Measurements from ENCODE around the gene PHOSPHO2. TPM values are rescaled to one million over a fixed set of nuclear protein-coding genes. Genes with fewer than 3 reads are reported as not detected.
"Not testable (repeated sequence)": the region's sequence is repeated elsewhere in the genome, so short reads cannot be mapped to it uniquely, and the experiment has no call there.

PHOSPHO2 gene
- polyA plus RNA-seq, 1 donor (not counting 4 experiments of a cell fraction or from before 2014, with no cell fraction given) = 2.9 TPM

DNA sequence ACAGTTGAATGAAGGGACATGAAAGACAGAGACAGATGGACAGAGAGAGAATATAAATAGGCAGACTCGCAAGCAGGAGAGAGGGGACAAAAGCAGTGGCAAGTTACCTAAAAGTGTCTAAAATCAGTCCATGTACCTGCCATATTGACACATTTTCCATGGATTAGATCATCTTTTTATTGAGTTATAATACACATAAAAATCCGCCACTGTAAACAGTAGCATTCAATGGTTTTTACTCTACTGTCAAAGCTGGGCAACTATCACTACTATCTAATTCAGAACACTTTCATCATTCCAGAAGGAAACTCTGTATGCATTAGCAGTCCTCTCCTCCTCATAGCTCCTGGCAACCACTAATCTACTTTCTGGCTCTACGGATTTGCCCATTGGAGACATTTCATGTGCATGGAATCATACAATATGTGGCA lies 10.1 kb upstream of the PHOSPHO2 start:
- TF ChIP-seq EZH2 (IDR thresholded peaks at IDR 0.05; ENCODE audit: low read length) = no peak
- TF ChIP-seq, protein P1, sequence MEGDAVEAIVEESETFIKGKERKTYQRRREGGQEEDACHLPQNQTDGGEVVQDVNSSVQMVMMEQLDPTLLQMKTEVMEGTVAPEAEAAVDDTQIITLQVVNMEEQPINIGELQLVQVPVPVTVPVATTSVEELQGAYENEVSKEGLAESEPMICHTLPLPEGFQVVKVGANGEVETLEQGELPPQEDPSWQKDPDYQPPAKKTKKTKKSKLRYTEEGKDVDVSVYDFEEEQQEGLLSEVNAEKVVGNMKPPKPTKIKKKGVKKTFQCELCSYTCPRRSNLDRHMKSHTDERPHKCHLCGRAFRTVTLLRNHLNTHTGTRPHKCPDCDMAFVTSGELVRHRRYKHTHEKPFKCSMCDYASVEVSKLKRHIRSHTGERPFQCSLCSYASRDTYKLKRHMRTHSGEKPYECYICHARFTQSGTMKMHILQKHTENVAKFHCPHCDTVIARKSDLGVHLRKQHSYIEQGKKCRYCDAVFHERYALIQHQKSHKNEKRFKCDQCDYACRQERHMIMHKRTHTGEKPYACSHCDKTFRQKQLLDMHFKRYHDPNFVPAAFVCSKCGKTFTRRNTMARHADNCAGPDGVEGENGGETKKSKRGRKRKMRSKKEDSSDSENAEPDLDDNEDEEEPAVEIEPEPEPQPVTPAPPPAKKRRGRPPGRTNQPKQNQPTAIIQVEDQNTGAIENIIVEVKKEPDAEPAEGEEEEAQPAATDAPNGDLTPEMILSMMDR (optimal IDR thresholded peaks at IDR 0.05 in 1 of 3, IDR thresholded peaks at IDR 0.05 in 1 of 3, conservative IDR thresholded peaks at IDR 0.05 in 1 of 3; ENCODE audit: extremely low read depth in 1 of 3, insufficient read depth in 2 of 3, low read length in 3 of 3) = no peak
- Histone ChIP-seq H3K79me2 (ENCODE audit: control insufficient read depth, insufficient read depth, low read length) (no peaks in the 10 kb centered on the region), H4K20me1 (ENCODE audit: control insufficient read depth, extremely low read depth, insufficient read depth, low read length) (no peaks in the 10 kb centered on the region), H3K9me1 (ENCODE audit: control insufficient read depth, extremely low read depth, insufficient read depth, low read length) (no peaks in the 10 kb centered on the region), H3K4me1 (ENCODE audit: control insufficient read depth, extremely low read depth, insufficient read depth, low read length) (peaks cover 14% of the 10 kb centered on the region), H3K27me3 (ENCODE audit: control insufficient read depth, extremely low read depth, insufficient read depth, low read length) (no peaks in the 10 kb centered on the region), H3K9me3 (ENCODE audit: control insufficient read depth, low read depth, low read length) (no peaks in the 10 kb centered on the region), H3K4me2 (ENCODE audit: control insufficient read depth, extremely low read depth, insufficient read depth, low read depth, low read length) (no peak overlapping the region), H3K9ac (ENCODE audit: control insufficient read depth, extremely low read depth, insufficient read depth, low read length) (no peak overlapping the region), H3K27ac (ENCODE audit: control insufficient read depth, insufficient read depth, low read length) (no peak overlapping the region), H3K36me3 (ENCODE audit: control insufficient read depth in 2 of 2, extremely low read depth in 1 of 2, insufficient read depth in 2 of 2, low read length in 2 of 2) (no peaks in the 10 kb centered on the region), H2AFZ (ENCODE audit: control insufficient read depth, low read length) (no peak overlapping the region), H3K4me3 (ENCODE audit: control insufficient read depth in 2 of 3, extremely low read depth in 1 of 3, insufficient read depth in 2 of 3, low read depth in 1 of 3, low read length in 3 of 3) (no peak overlapping the region)
- no peak for DNase-seq (ENCODE audit: low read depth, low spot score)
- dilution Hi-C loops (cut with MboI; ENCODE audit: extremely low pct_ligation_motif_present, low sequenced_read_pairs) = no loop called here
- no peak for FAIRE-seq

DNA sequence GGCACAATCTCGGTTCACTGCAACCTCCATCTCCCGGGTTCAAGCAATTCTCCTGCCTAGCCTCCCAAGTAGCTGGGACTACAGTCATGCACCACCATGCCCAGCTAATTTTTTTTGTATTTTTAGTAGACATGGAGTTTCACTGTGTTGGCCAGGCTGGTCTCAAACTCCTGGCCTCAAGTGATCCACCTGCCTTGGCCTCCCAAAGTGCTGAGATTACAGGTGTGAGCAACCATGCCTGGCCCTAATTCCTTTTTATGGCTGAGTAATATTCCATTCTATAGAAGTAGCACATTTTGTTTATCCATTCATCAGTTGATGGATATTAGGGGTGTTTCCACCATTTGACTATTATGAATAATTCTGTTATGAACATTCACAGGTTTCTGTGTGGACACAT lies 9.6 kb upstream of the PHOSPHO2 start:
- H4K20me1 ChIP-seq (ENCODE audit: control insufficient read depth, extremely low read depth, insufficient read depth, low read length); DNase-seq (ENCODE audit: low read depth, low spot score); H2AFZ ChIP-seq (ENCODE audit: control insufficient read depth, low read length); H3K4me3 ChIP-seq (ENCODE audit: control insufficient read depth in 2 of 3, extremely low read depth in 1 of 3, insufficient read depth in 2 of 3, low read depth in 1 of 3, low read length in 3 of 3); dilution Hi-C loops (cut with MboI; ENCODE audit: extremely low pct_ligation_motif_present, low sequenced_read_pairs); H3K79me2 ChIP-seq (ENCODE audit: control insufficient read depth, insufficient read depth, low read length); H3K36me3 ChIP-seq (ENCODE audit: control insufficient read depth in 2 of 2, extremely low read depth in 1 of 2, insufficient read depth in 2 of 2, low read length in 2 of 2); FAIRE-seq; H3K27ac ChIP-seq (ENCODE audit: control insufficient read depth, insufficient read depth, low read length); H3K9me3 ChIP-seq (ENCODE audit: control insufficient read depth, low read depth, low read length); H3K9ac ChIP-seq (ENCODE audit: control insufficient read depth, extremely low read depth, insufficient read depth, low read length); H3K9me1 ChIP-seq (ENCODE audit: control insufficient read depth, extremely low read depth, insufficient read depth, low read length); H3K27me3 ChIP-seq (ENCODE audit: control insufficient read depth, extremely low read depth, insufficient read depth, low read length); H3K4me2 ChIP-seq (ENCODE audit: control insufficient read depth, extremely low read depth, insufficient read depth, low read depth, low read length): not testable (repeated sequence)
- H3K4me1 ChIP-seq (ENCODE audit: control insufficient read depth, extremely low read depth, insufficient read depth, low read length) = peaks cover 14% of the 10 kb centered on the region

DNA sequence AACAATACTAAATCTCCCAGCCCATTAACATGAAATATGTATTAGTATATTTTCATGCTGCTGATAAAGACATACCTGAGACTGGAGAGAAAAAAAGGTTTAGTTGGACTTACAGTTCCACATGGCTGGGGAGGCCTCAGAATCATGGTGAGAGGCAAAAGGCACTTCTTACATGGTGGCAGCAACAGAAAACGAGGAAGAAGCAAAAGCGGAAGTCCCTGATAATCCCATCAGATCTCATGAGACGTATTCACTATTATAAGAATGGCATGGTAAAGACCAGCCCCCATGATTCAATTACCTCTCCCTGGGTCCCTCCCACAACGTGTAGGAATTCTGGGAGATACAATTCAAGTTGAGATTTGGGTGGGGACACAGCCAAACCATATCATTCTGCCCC lies 7.4 kb upstream of the PHOSPHO2 start:
- H3K9me1 ChIP-seq (ENCODE audit: control insufficient read depth, extremely low read depth, insufficient read depth, low read length); dilution Hi-C loops (cut with MboI; ENCODE audit: extremely low pct_ligation_motif_present, low sequenced_read_pairs); H3K27ac ChIP-seq (ENCODE audit: control insufficient read depth, insufficient read depth, low read length); DNase-seq (ENCODE audit: low read depth, low spot score); H3K79me2 ChIP-seq (ENCODE audit: control insufficient read depth, insufficient read depth, low read length); H3K4me3 ChIP-seq (ENCODE audit: control insufficient read depth in 2 of 3, extremely low read depth in 1 of 3, insufficient read depth in 2 of 3, low read depth in 1 of 3, low read length in 3 of 3); H4K20me1 ChIP-seq (ENCODE audit: control insufficient read depth, extremely low read depth, insufficient read depth, low read length); FAIRE-seq; H3K4me2 ChIP-seq (ENCODE audit: control insufficient read depth, extremely low read depth, insufficient read depth, low read depth, low read length); H3K9ac ChIP-seq (ENCODE audit: control insufficient read depth, extremely low read depth, insufficient read depth, low read length); H3K9me3 ChIP-seq (ENCODE audit: control insufficient read depth, low read depth, low read length); H3K27me3 ChIP-seq (ENCODE audit: control insufficient read depth, extremely low read depth, insufficient read depth, low read length); H3K36me3 ChIP-seq (ENCODE audit: control insufficient read depth in 2 of 2, extremely low read depth in 1 of 2, insufficient read depth in 2 of 2, low read length in 2 of 2); H2AFZ ChIP-seq (ENCODE audit: control insufficient read depth, low read length): not testable (repeated sequence)
- H3K4me1 ChIP-seq (ENCODE audit: control insufficient read depth, extremely low read depth, insufficient read depth, low read length) = peaks cover 14% of the 10 kb centered on the region

DNA sequence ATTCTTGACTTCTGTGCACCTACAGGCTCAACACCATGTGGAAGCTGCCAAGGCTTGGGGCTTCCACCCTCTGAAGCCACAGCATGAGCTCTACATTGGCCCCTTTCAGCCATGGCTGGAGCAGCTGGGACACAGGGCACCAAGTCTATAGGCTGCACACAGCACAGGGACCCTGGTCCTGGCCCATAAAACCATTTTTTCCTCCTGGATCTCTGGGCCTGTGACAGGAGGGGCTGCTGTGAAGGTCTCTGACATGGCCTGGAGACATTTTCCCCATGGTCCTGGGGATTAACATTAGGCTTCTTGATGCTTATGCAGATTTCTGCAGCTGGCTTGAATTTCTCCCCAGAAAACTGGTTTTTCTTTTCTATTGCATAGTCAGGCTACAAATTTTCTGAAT lies 6.3 kb upstream of the PHOSPHO2 start:
- H3K4me1 ChIP-seq (ENCODE audit: control insufficient read depth, extremely low read depth, insufficient read depth, low read length); H3K36me3 ChIP-seq (ENCODE audit: control insufficient read depth in 2 of 2, extremely low read depth in 1 of 2, insufficient read depth in 2 of 2, low read length in 2 of 2); H4K20me1 ChIP-seq (ENCODE audit: control insufficient read depth, extremely low read depth, insufficient read depth, low read length); DNase-seq (ENCODE audit: low read depth, low spot score); H3K4me3 ChIP-seq (ENCODE audit: control insufficient read depth in 2 of 3, extremely low read depth in 1 of 3, insufficient read depth in 2 of 3, low read depth in 1 of 3, low read length in 3 of 3); FAIRE-seq; H3K4me2 ChIP-seq (ENCODE audit: control insufficient read depth, extremely low read depth, insufficient read depth, low read depth, low read length); H2AFZ ChIP-seq (ENCODE audit: control insufficient read depth, low read length); H3K9me1 ChIP-seq (ENCODE audit: control insufficient read depth, extremely low read depth, insufficient read depth, low read length); H3K27me3 ChIP-seq (ENCODE audit: control insufficient read depth, extremely low read depth, insufficient read depth, low read length); dilution Hi-C loops (cut with MboI; ENCODE audit: extremely low pct_ligation_motif_present, low sequenced_read_pairs); H3K79me2 ChIP-seq (ENCODE audit: control insufficient read depth, insufficient read depth, low read length); H3K9ac ChIP-seq (ENCODE audit: control insufficient read depth, extremely low read depth, insufficient read depth, low read length); H3K27ac ChIP-seq (ENCODE audit: control insufficient read depth, insufficient read depth, low read length); H3K9me3 ChIP-seq (ENCODE audit: control insufficient read depth, low read depth, low read length): not testable (repeated sequence)
